Measurements from ENCODE around the gene PGRMC1.

- TF ChIP-seq, protein P1, sequence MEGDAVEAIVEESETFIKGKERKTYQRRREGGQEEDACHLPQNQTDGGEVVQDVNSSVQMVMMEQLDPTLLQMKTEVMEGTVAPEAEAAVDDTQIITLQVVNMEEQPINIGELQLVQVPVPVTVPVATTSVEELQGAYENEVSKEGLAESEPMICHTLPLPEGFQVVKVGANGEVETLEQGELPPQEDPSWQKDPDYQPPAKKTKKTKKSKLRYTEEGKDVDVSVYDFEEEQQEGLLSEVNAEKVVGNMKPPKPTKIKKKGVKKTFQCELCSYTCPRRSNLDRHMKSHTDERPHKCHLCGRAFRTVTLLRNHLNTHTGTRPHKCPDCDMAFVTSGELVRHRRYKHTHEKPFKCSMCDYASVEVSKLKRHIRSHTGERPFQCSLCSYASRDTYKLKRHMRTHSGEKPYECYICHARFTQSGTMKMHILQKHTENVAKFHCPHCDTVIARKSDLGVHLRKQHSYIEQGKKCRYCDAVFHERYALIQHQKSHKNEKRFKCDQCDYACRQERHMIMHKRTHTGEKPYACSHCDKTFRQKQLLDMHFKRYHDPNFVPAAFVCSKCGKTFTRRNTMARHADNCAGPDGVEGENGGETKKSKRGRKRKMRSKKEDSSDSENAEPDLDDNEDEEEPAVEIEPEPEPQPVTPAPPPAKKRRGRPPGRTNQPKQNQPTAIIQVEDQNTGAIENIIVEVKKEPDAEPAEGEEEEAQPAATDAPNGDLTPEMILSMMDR (IDR thresholded peaks at IDR 0.05 in 8 of 11, conservative IDR thresholded peaks at IDR 0.05 in 3 of 11) = no peak
- TF ChIP-seq POLR2A (IDR thresholded peaks at IDR 0.05) (no peak), POLR2AphosphoS5 (IDR thresholded peaks at IDR 0.05) (no peak)
These were observed 52.9 kb downstream of the PGRMC1 start for GRCh38 chrX:119288890-119289393.
